Vagina (tissue), 2 donors: ENCODE results near the gene PRODH.
"Not testable (repeated sequence)": the region's sequence is repeated elsewhere in the genome, so short reads cannot be mapped to it uniquely, and the experiment has no call there.

Experiments
- POLR2A ChIP-seq, 2 donors: fragments of 450-650 bp; IDR thresholded peaks; one replicate each; pipeline ENCODE4 v1.6.1; 2017; ENCODE audit warnings: antibody characterized with exemption in 2 of 2, mild to moderate bottlenecking in 2 of 2, moderate library complexity in 2 of 2
- POLR2AphosphoS5 ChIP-seq, 2 donors: sonication (generic); formaldehyde crosslinking; IDR thresholded peaks; one replicate each; pipeline ENCODE4 v1.9.0; 2017; ENCODE audit warnings: antibody characterized with exemption in 2 of 2, mild to moderate bottlenecking in 2 of 2, low read depth in 1 of 2; ENCODE audit not compliant: insufficient read depth in 1 of 2
- TF ChIP-seq, protein P1 (sequence below), 3 experiments: fragments of 450-650 bp in 2 of 3; fragments of 200-600 bp in 1 of 3; sonication (generic) in 1 of 3; IDR thresholded peaks; one replicate each; pipeline ENCODE4 v1.5.1; 2017 to 2019; ENCODE audit warnings: antibody characterized with exemption in 3 of 3, mild to moderate bottlenecking in 2 of 3, moderate library complexity in 2 of 3

DNA sequence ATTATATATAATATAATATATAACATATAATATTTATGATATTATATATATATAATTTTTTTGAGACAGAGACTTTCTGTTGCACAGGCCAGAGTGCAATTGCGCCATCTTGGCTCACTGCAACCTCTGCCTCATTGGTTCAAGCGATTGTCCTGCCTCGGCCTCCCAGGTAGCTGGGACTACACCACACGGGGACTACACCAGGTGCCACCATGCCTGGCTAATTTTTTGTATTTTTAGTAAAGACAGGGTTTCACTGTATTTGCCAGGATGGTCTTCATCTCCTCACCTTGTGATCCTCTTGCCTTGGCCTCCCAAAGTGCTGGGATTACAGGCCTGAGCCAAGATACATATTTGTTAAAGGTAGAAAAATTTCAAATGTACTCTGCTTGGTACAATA lies 42.3 kb downstream of the PRODH start:
- TF ChIP-seq, protein P1, sequence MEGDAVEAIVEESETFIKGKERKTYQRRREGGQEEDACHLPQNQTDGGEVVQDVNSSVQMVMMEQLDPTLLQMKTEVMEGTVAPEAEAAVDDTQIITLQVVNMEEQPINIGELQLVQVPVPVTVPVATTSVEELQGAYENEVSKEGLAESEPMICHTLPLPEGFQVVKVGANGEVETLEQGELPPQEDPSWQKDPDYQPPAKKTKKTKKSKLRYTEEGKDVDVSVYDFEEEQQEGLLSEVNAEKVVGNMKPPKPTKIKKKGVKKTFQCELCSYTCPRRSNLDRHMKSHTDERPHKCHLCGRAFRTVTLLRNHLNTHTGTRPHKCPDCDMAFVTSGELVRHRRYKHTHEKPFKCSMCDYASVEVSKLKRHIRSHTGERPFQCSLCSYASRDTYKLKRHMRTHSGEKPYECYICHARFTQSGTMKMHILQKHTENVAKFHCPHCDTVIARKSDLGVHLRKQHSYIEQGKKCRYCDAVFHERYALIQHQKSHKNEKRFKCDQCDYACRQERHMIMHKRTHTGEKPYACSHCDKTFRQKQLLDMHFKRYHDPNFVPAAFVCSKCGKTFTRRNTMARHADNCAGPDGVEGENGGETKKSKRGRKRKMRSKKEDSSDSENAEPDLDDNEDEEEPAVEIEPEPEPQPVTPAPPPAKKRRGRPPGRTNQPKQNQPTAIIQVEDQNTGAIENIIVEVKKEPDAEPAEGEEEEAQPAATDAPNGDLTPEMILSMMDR (IDR thresholded peaks at IDR 0.05) = not testable (repeated sequence)
- not testable (repeated sequence) for TF ChIP-seq POLR2A (IDR thresholded peaks at IDR 0.05); POLR2AphosphoS5 (IDR thresholded peaks at IDR 0.05; ENCODE audit: insufficient read depth in 1 of 2, low read depth in 1 of 2)
